ENCODE results near the gene DOCK8. TPM values are rescaled to one million over a fixed set of nuclear protein-coding genes. Genes with fewer than 3 reads are reported as not detected.

The DOCK8 gene
- total RNA-seq, 1 experiment from 2014 or later = 0.12 TPM

DNA sequence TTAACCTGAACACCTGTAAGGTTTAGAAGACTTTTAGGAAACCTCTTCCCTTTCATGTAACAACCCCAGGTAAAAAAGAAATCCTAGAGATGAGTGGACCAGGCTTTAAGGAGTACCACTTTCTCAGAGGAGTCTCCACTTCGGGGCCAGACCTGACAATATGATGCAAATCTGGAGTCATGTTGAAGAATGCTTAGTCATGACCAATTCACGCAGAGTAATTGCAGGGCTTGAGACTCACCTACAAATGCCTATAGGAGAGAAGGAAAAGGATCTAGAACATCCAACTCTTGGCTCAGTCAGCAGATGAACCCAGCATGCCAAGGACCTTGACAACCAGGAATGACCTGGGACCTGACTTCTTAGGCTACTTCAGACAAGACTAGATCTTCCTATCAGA, 235.4 kb downstream of the DOCK8 start:
- no peak for DNase-seq (ENCODE audit: extremely low read depth, low read depth)

DNA sequence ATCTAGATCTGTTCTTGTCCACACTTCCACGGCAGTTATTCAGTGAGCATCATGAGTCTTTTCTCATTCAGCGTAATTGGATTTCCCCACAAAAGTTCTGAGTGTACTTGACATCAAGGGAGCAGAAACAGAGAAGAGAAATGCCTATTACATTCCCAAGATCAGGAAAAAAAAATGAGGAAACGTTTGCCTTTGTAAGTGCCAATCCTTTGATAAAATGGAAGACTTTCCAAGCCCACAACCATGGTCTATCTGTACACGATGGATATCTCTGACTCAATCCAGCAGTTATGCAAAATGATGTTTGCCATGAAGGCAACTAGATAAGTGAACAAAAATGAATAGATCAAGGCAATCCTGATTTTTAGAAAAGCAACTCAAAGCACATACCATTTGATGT, 235.9 kb downstream of the DOCK8 start:
- DNase-seq (ENCODE audit: extremely low read depth, low read depth) = no peak

DNA sequence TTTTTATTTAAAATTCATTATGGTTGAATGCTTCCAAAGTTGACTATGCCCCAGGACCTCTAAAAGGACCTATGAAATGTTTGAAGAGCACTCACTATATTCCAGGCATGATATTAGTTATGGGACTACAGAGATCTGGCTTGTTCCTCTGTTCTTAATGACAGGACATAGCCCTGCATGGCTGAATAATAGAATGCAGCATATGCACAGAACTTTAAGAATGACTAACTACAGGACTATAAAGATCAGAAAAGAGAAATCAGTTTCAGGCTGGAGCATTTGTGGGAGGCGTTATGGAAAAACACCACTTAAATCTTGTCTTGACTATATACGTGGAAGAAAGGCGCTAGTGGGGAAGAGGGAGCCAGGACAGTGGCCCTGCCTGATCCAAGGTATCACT, 239.2 kb downstream of the DOCK8 start:
- DNase-seq (ENCODE audit: extremely low read depth, low read depth) = no peak

DNA sequence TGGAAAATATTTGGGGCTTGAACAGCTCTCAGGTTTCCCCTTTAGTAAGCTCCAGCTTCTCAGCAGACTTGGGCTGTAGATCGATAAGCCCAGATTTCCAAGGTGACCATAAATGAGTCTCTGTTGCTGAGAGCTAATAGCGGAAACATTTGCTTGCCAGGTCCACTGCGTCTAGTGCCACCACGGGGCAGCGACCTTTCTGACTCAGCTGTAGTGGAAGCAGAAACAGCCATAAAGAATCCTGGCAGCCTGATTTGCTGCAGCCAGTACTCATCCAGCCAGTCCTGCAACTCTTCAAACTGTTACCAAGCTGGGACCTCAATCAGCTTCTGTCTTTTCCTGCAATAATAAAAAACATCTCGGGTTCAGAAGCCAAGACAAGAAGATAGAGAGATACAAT, 241.7 kb downstream of the DOCK8 start:
- DNase-seq (ENCODE audit: extremely low read depth, low read depth) = no peak

DNA sequence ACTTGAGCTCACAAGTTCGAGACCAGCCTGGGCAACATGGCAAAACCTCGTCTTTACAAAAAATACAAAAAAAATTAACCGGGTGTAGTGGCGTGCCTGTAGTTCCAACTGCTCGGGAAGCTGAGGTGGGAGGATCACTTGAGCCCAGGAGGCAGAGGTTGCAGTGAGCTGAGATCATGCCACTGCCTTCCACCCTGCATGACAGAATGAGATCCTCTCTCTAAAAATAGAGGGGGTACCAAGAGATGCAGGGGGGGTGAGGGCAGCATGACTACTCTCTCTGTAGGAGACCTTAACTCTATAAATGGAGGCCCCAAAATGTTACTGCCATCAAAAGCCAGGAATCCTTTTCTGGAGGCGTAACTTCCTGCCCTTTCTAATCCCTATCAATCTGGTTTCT, 243.9 kb downstream of the DOCK8 start:
- DNase-seq (ENCODE audit: extremely low read depth, low read depth) = no peak

DNA sequence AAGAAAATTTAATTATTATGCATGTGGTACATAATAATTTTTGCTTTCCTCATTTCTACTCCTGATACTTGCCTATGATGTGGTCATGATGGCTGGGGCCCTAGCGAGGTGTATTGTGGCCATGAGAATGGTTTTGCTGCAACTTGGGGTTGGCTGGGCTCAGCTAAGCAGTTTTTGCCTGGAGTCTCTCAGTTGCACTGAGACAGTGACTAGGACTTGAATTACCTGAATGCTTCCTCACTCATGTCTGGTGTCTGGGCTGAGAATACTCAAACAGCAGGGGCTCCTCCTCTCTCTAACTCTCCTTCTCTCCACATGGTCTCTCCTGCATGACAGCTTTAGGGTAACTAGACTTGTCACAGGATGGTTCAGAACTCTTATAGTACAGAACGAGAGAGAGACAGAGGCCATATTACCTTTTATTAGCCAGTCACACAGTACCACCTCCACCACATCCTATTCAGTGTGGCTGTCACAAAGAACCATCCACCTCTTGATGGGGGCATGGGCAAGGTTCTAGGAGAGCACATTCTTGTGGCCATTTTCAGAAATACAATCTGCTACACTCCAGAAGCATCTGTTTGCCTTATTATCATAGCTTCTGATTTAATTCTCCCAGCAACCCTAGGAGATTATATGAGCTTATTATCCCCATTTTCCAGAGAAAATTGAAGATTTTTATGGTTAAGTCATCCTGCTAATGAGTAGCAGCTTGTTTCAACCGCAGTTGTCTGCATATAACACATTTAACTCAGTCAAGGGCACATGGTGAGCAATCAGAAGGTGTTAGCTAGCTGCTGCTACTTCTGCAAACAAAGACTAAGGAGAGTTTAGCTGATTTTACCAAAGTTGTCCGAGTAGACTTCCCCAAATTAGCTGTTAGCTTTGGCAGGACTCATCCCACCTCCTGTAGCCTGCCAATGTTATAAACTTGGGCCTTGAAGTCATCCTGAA, 245.1 kb downstream of the DOCK8 start:
- no peak for DNase-seq (ENCODE audit: extremely low read depth, low read depth)

DNA sequence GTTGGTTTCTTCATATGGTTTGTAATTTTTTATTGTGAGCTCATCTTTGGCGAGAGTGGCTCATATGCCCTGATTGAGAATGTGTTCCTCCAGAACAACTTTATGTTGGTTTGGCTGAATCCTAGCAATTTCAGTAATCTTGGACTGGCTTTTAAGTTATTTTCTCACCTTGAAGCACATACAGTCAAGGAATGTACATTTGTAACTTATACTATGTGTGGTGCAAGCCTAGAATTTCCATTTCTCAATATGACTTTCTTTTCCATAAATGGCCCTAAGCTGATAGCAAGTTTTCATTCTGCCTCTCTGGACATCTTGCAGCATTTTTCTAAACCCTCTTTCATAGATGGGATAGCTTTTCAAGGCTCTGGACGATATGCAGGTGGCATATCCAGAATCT, 247.5 kb downstream of the DOCK8 start:
- no peak for DNase-seq (ENCODE audit: extremely low read depth, low read depth)

DNA sequence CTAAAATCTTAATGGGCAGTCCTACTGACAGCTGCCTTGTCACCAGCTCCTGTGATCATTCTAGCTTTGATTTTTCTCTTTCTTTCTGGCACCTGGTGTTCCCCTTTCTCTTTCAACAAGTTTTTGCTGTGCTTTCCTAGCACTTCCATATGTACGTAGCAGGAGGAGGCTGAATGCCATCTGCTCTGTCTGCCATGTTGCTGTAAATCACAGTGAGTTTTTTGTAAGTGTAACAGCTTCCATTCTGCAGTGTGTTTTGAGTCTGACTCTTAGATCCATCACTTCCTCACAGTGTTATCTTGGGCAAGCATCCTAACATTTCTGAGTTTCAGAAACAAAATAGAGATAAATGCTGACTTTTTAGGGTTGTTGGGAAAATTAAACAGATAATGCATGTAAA, 247.9 kb downstream of the DOCK8 start:
- no peak for DNase-seq (ENCODE audit: extremely low read depth, low read depth)

DNA sequence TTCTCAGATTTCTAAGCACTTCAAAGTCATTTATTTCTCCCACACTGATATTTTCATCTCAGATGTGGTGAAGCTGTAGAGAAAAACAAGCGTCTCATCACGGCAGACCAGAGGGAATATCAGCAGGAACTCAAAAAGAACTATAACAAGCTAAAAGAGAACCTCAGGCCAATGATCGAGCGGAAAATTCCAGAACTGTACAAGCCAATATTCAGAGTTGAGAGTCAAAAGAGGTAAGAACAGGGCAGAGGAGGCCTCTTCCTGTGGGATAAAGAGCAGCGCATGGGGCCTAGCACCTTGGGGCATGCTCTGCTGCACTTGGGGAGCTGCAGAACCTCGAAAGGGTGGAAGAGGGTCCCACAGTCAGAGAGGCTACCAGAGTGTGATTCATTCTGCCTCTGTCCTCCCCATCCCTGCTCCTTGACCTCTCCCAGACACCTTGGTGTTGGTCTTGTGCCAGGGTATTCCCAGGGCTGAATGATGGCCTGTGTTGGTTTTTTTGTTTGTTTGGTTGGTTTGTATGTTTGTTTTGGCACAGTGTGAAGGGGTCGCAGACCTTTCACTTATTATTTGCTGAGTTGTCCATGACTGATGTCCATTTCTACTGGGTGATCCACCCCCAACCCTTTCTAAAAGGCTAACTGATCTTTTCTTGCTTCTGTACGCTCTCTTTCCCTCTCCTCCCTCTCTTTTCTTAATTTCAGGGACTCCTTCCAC, 248.9 kb downstream of the DOCK8 start:
- no peak for DNase-seq (ENCODE audit: extremely low read depth, low read depth)

DNA sequence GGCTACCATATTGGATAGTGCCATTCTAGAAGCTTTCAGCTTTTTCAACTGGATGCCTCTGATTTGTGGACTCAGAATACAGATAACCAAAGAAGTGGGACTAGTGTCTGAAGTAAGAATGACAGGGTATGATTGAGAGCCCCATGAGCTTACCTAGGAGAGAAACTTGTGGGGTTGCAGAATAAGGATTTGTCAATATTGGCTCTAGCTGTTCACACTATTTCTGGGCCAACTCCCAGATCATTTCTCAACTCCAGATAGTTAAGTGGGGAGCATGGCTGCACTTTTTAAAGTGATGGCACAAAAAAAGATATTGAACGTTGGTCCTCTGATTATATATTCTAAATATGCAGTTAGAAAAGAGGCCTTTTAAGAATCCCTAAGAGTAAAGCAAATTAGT, 252.1 kb downstream of the DOCK8 start:
- no peak for DNase-seq (ENCODE audit: extremely low read depth, low read depth)

DNA sequence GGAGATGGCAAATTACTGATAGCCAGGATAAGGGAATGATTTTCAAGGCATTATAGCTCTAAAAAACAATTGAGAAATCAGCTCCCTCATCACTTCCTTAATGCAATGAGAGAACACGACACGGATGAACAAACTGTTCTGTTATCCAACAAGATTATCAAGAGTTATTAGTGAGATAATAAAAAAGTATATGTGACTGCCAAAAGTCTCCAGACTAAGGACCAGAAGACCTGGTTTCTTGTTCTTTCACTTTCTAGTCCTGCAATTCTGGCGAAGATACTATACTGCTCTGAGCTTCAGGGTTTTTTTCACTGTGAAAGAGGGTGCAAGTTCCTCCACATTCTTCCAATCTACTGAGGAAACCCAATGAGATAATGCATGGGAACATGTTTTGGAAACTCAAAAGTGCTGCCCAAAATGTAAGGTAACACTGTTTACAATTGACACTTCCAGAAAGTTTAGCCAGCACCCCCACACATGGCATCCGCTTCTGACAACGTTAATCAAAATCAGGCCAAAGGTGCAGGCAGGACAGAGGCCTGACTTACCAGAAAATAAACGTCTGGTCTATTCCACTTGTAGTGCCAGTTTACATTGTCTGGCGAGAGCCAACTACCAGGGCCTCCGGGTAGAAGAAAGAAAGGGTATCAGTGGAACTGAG, 254.2 kb downstream of the DOCK8 start:
- DNase-seq (ENCODE audit: extremely low read depth, low read depth) = no peak

DNA sequence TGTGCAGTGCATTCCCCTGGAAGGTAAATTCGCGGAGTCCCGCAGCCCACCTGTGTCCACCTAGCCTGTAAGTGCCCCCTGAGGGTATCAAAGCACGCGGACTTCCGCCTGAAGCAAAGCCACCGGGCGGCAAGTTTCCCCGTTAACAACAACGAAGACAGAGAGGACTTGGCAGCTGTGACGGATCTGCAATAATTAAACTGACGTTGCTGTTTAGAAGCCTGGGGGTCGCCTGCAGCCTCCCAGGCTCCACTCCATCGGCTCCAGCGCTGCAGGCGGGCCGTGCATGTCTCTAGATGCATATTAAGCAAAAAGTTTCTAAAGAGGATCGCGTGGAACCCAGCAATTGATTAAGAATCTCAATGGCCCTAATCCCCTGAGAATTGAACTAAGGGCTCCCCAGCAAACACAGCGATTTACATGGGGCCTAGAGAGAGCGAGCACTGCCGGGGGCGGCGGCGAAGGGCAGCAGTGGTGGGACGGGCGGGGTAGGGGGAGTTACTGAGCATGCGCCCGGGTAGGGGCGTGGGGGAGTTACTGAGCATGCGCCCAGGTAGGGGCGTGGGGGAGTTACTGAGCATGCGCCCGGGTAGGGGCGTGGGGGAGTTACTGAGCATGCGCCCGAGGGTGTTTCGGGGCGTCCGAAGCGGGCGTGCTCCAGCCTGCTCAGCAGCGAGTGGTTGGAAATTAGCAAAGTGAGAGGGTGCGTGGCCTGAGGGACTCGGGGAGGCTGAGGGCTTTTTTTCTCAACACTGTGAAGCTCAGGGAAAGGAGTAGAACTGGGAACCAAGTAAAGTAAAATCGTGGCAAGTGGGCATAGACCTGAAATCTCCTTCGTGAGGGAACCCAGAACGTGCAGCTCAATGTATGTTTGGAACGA, 255.2 kb downstream of the DOCK8 start:
- DNase-seq (ENCODE audit: extremely low read depth, low read depth) = peak; percentile 68

DNA sequence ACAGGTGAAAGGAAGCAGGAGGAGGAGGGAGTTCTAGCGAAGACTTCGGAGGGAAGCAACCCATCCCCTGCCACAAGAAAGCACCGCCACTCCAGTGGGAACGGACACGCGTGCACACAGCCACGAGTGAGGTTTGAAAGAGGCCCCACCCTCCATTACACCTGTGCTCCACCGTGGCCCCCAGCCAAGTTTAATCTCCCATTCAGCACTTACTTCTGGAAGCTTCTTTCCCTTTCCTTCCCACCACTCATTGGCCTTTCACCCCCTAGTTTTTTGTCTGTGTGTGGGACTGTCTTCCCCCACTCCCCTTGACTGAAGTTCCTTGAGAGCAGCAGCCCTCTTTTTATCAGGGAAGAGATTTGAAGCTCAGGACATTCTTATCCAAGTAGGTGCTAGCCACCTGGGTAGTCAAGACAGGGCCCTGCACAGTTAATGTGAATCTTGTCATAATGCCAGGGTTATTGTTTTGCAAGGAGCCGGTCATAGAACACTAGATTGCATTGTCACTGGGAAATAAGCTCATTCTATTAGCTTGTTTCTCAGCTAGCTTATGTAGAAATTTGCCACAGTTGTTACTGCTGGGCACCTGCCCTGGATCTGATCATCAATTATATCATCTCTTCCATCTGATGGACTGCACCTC, 256.0 kb downstream of the DOCK8 start:
- no peak for DNase-seq (ENCODE audit: extremely low read depth, low read depth)

DNA sequence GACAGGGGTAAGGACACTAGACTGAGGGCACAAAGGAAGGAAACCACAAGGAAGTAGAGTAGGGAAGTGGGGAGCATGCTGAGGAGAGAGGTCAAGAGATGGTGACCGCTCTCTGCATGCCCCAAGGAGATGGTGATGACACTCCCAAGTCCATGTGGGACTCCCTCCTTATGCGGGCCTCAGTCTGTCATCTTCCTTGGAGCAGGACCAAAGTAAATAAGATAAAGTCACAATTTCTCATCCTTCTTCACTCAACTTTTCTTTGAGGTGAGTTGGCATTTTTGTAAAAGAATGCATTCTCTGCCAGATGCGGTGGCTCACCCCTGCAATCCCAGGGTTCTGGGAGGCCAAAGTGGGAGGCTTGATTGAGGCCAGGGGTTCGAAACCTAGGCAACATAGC, 256.7 kb downstream of the DOCK8 start:
- DNase-seq (ENCODE audit: extremely low read depth, low read depth) = no peak

DNA sequence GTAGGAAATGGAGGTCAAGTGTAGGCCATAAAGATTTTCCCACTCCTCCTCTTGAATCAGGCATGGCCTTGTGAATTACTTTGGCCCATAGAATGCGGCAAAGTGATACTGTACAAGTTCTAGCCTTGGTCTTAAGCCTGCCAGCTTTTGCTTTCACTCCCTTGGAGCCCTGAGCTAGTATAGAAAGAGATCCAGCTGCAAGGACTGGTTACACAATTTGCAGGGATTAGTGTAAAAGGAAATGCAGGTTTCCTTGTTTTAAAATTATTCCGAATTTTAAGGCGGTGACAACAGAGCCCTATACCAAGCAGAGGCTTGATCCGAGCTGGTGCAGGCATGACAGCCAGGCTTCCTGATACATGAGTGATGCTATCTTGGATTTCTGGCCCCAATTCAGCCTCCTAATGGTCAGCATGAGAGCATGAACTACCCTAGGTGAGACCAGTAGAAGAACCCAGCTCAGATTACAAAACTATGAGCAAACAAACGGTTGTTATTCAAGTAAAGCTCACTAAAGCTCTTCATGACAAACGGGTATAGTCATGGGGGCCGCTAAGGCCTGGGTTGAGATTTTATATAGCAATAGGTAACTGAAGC, 257.9 kb downstream of the DOCK8 start:
- no peak for DNase-seq (ENCODE audit: extremely low read depth, low read depth)

DNA sequence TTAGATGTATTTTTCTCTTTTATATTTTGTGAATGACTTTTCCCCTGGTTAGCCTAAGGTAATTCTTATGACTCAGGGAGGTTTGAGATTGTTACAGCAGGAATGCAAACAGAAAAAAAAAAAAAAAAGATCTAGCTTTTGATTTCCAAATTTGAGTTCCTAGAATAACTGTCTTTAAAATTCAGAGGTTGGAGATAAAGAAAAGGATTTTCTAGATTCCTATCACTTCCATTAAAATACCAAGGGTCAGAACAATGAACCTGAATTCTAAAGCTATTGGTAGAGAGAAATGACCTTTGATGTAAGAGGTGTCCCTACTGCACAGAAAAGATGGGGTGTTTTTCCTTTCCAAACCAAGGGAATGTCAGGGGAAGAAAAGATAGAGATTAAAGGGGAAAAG, 262.5 kb downstream of the DOCK8 start:
- DNase-seq (ENCODE audit: extremely low read depth, low read depth) = no peak

DNA sequence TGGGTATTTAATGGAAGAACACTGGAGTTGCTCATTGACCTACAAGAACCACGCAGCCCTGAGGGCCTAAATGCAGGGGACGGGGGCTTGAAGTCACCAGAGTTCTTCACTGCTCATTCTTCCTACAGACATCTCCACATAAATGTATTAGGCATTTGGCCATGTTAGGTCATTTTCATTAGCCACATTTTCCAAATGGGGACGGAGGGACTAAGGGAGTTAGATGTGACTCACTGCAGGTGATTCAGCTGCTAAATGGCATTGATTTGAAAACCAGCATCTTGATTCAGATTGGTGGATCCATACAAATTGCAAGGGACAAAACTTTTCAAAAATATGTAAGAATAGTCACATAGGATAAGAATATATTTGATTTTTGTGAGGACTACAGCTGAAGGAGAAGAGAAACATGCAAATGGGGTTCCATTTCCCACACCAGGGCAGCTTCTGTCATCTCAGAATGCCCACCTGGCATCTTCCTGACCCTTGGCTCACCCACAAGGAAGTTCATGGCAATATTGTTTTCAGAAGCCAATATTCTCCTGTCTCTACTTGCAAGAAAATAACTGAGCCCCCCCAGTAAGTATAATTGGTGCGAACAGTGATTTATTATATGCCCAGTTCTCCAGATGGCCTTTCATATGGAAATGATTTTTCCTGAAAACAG, 264.8 kb downstream of the DOCK8 start:
- no peak for DNase-seq (ENCODE audit: extremely low read depth, low read depth)

DNA sequence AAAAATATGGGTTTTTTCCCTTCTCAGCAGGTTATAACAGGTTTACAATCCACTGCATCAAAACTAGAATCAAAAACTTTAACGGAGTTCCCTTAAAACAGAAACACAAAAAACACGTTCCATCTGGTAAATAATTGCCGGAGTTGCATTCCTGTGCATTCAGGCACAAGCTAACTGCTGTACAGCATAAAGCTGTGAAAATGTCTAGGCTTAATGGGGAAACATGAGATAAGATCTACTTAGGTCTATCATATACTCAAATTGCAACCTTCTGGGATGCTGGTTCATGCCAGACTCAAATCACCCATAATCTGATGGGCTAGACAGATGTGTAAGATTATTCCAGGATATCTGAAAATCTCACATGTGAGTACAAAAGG, 265.3 kb downstream of the DOCK8 start:
- no peak for DNase-seq (ENCODE audit: extremely low read depth, low read depth)

DNA sequence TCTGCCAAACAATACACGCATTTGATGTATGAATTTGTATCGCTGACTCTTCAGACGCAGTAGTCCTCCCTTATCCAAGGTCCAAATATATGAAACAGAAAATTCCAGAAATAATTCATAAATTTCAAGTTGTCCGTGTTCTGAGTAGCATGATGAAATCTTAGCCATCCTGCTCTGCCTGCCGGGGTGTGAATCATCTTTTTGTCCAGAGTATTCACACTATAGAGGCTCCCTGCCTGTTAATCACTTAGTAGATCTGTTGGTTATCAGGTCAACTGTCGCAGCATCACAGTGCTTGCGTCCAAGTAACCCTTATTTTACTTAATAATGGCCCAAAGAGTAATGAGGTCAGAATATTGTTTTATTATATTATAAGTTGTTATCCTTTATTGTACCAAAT, 268.1 kb downstream of the DOCK8 start:
- DNase-seq (ENCODE audit: extremely low read depth, low read depth) = no peak
